ENCODE data around the gene FHDC1. TPM values are rescaled to one million over a fixed set of nuclear protein-coding genes. Genes with fewer than 3 reads are reported as not detected.

Gene FHDC1
- total RNA-seq, 1 experiment from 2014 or later = 18.1 TPM

DNA sequence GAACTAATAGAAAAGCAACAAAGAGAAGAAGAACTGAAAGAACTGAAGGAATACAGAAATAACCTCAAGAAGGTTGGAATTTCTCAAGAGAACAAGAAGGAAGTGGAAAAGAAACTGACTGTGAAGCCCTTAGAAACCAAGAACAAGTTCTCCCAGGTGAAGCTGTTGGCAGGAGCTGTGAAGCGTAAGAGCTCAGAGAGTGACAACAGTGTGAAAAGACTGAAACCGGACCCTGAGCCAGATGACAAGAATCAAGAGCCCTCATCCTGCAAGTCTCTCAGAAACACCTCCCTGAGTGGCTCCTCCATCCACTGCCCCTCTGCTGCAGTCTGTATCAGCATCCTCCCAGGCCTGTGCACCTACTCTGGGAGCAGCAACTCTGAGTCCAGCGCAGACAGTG lies 8.4 kb upstream of the FHDC1 start:
- DNase-seq (ENCODE audit: low spot score) (no peak), ATAC-seq (no peak)
- TF ChIP-seq ELF4 (CRISPR knock-in tag; IDR thresholded peaks at IDR 0.05; ENCODE audit: low read depth) (no peak), ZNF396 (CRISPR knock-in tag; IDR thresholded peaks at IDR 0.05; ENCODE audit: borderline replicate concordance) (no peak), E2F5 (CRISPR knock-in tag; IDR thresholded peaks at IDR 0.05) (no peak), PRRX2 (CRISPR knock-in tag; IDR thresholded peaks at IDR 0.05) (no peak), TEAD1 (CRISPR knock-in tag; IDR thresholded peaks at IDR 0.05) (no peak), ZNF532 (CRISPR knock-in tag; IDR thresholded peaks at IDR 0.05; ENCODE audit: borderline replicate concordance) (no peak), NR2C2 (CRISPR knock-in tag; IDR thresholded peaks at IDR 0.05) (no peak), KAT7 (CRISPR knock-in tag; IDR thresholded peaks at IDR 0.05; ENCODE audit: borderline replicate concordance) (no peak), CTCF (IDR thresholded peaks at IDR 0.05) (no peak), MXD4 (CRISPR knock-in tag; IDR thresholded peaks at IDR 0.05; ENCODE audit: borderline replicate concordance) (no peak), GTF2I (CRISPR knock-in tag; conservative IDR thresholded peaks at IDR 0.05) (no peak), TEAD4 (CRISPR knock-in tag; IDR thresholded peaks at IDR 0.05) (no peak)
- TF ChIP-seq, protein P1, sequence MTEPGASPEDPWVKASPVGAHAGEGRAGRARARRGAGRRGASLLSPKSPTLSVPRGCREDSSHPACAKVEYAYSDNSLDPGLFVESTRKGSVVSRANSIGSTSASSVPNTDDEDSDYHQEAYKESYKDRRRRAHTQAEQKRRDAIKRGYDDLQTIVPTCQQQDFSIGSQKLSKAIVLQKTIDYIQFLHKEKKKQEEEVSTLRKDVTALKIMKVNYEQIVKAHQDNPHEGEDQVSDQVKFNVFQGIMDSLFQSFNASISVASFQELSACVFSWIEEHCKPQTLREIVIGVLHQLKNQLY (CRISPR knock-in tag; IDR thresholded peaks at IDR 0.05) = no peak
- TF ChIP-seq, protein P2, sequence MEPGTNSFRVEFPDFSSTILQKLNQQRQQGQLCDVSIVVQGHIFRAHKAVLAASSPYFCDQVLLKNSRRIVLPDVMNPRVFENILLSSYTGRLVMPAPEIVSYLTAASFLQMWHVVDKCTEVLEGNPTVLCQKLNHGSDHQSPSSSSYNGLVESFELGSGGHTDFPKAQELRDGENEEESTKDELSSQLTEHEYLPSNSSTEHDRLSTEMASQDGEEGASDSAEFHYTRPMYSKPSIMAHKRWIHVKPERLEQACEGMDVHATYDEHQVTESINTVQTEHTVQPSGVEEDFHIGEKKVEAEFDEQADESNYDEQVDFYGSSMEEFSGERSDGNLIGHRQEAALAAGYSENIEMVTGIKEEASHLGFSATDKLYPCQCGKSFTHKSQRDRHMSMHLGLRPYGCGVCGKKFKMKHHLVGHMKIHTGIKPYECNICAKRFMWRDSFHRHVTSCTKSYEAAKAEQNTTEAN (CRISPR knock-in tag; IDR thresholded peaks at IDR 0.05) = no peak
- peak overlapping the region; percentile 18; the same call in 1 of the 2 replicates for H3K27ac Mint-ChIP-seq
- H3K9me3 Mint-ChIP-seq = peaks cover 5% of the 10 kb centered on the region
- no peak overlapping the region for H3K4me3 Mint-ChIP-seq
- POLR2A ChIA-PET = no interaction called here
- CTCF ChIA-PET = interaction anchor here (1.9 kb wide), 1 partner anchor 8 kb away, joined by 10 read pairs; the partner anchor contains the start of gene FHDC1
- H3K27me3 Mint-ChIP-seq (ENCODE audit: low read depth) = peaks cover 19% of the 10 kb centered on the region
- H3K36me3 Mint-ChIP-seq = peaks cover 7% of the 10 kb centered on the region
- H3K4me1 Mint-ChIP-seq = peaks cover 66% of the 10 kb centered on the region

DNA sequence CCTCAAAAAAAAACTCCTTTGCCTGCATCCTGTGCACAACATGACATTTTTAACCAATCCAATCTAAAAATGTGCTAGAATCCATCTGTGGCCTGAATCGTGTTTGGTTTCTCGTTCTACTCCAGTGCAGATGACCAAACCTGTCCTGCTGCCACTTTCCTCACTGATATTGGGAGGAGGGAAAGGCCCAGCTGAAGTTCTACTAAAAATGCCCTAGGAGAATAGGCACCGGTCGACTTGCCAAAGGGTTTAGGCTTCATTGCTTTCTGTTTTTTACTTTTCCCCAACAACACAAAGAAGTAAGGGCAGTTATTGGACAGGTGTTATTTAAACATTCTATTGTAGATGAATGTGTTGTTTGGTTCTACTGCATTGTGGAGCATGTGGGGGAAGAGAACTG lies 7.8 kb upstream of the FHDC1 start:
- Mint-ChIP-seq H3K4me1 (peaks cover 66% of the 10 kb centered on the region), H3K27ac (no peak overlapping the region), H3K9me3 (peaks cover 5% of the 10 kb centered on the region), H3K4me3 (no peak overlapping the region), H3K36me3 (peaks cover 6% of the 10 kb centered on the region), H3K27me3 (ENCODE audit: low read depth) (peaks cover 21% of the 10 kb centered on the region)
- POLR2A ChIA-PET = no interaction called here
- CTCF ChIA-PET = no interaction called here
- no peak for DNase-seq (ENCODE audit: low spot score)
- ATAC-seq = no peak
- TF ChIP-seq FOXJ3 (CRISPR knock-in tag; IDR thresholded peaks at IDR 0.05; ENCODE audit: borderline replicate concordance) (no peak), FOXP1 (CRISPR knock-in tag; IDR thresholded peaks at IDR 0.05; ENCODE audit: borderline replicate concordance) (no peak), IRF2 (CRISPR knock-in tag; IDR thresholded peaks at IDR 0.05; ENCODE audit: borderline replicate concordance, low read depth) (no peak), E2F4 (CRISPR knock-in tag; IDR thresholded peaks at IDR 0.05; ENCODE audit: borderline replicate concordance, low read depth) (no peak), NFYB (CRISPR knock-in tag; conservative IDR thresholded peaks at IDR 0.05; ENCODE audit: low read depth) (no peak)
- TF ChIP-seq, protein P3, sequence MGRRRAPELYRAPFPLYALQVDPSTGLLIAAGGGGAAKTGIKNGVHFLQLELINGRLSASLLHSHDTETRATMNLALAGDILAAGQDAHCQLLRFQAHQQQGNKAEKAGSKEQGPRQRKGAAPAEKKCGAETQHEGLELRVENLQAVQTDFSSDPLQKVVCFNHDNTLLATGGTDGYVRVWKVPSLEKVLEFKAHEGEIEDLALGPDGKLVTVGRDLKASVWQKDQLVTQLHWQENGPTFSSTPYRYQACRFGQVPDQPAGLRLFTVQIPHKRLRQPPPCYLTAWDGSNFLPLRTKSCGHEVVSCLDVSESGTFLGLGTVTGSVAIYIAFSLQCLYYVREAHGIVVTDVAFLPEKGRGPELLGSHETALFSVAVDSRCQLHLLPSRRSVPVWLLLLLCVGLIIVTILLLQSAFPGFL (CRISPR knock-in tag; IDR thresholded peaks at IDR 0.05; ENCODE audit: borderline replicate concordance) = no peak

Measured in WTC11 (cell line).